ENCODE results near the gene USB1. TPM values are rescaled to one million over a fixed set of nuclear protein-coding genes. Genes with fewer than 3 reads are reported as not detected.

USB1 gene
- total RNA-seq, 2 experiments from 2014 or later = 48.4 to 54.2 TPM

GRCh38 chr16:57961538-57961937 lies 39.7 kb upstream of the USB1 start:
- H3K36me3 Mint-ChIP-seq (ENCODE audit: low read depth) = no peaks in the 10 kb centered on the region
- ChIA-PET CTCF (no interaction called here), POLR2A (no interaction called here)
- no peak for DNase-seq
- no peaks in the 10 kb centered on the region for H3K27me3 Mint-ChIP-seq
- no peak overlapping the region for H3K4me3 Mint-ChIP-seq
- no peaks in the 10 kb centered on the region for H3K4me1 Mint-ChIP-seq
- no peak overlapping the region for H3K27ac Mint-ChIP-seq
- no peaks in the 10 kb centered on the region for H3K9me3 Mint-ChIP-seq

- POLR2A ChIA-PET = no interaction called here
- Mint-ChIP-seq H3K4me1 (no peaks in the 10 kb centered on the region), H3K36me3 (ENCODE audit: low read depth) (no peaks in the 10 kb centered on the region), H3K27ac (no peak overlapping the region), H3K9me3 (no peaks in the 10 kb centered on the region), H3K27me3 (no peaks in the 10 kb centered on the region), H3K4me3 (no peak overlapping the region)
- DNase-seq = no peak
- CTCF ChIA-PET = no interaction called here
These were observed 39.2 kb upstream of the USB1 start for GRCh38 chr16:57962046-57962445.

- no peak overlapping the region for H3K4me3 Mint-ChIP-seq
- H3K4me1 Mint-ChIP-seq = no peaks in the 10 kb centered on the region
- CTCF ChIA-PET = no interaction called here
- H3K9me3 Mint-ChIP-seq = no peaks in the 10 kb centered on the region
- DNase-seq = no peak
- no peaks in the 10 kb centered on the region for H3K27me3 Mint-ChIP-seq
- H3K36me3 Mint-ChIP-seq (ENCODE audit: low read depth) = no peaks in the 10 kb centered on the region
- POLR2A ChIA-PET = no interaction called here
- H3K27ac Mint-ChIP-seq = no peak overlapping the region
These were observed 38.5 kb upstream of the USB1 start for GRCh38 chr16:57962756-57963155.

GRCh38 chr16:57964157-57964700 lies 37.0 kb upstream of the USB1 start:
- Mint-ChIP-seq H3K27me3 (no peaks in the 10 kb centered on the region), H3K36me3 (ENCODE audit: low read depth) (no peaks in the 10 kb centered on the region), H3K9me3 (no peaks in the 10 kb centered on the region), H3K4me1 (no peaks in the 10 kb centered on the region), H3K4me3 (no peak overlapping the region), H3K27ac (no peak overlapping the region)
- no peak for DNase-seq
- CTCF ChIA-PET = no interaction called here
- POLR2A ChIA-PET = no interaction called here

GRCh38 chr16:57966204-57966771 lies 34.9 kb upstream of the USB1 start:
- Mint-ChIP-seq H3K27ac (no peak overlapping the region), H3K27me3 (peaks cover 5% of the 10 kb centered on the region), H3K4me3 (no peak overlapping the region), H3K36me3 (ENCODE audit: low read depth) (no peaks in the 10 kb centered on the region), H3K9me3 (no peaks in the 10 kb centered on the region), H3K4me1 (no peaks in the 10 kb centered on the region)
- no peak for DNase-seq
- ChIA-PET POLR2A (no interaction called here), CTCF (no interaction called here)

GRCh38 chr16:57966986-57967385 lies 34.2 kb upstream of the USB1 start:
- H3K4me1 Mint-ChIP-seq = no peaks in the 10 kb centered on the region
- peaks cover 7% of the 10 kb centered on the region for H3K27me3 Mint-ChIP-seq
- ChIA-PET POLR2A (no interaction called here), CTCF (no interaction called here)
- no peak for DNase-seq
- H3K27ac Mint-ChIP-seq = no peak overlapping the region
- H3K36me3 Mint-ChIP-seq (ENCODE audit: low read depth) = no peaks in the 10 kb centered on the region
- H3K9me3 Mint-ChIP-seq = no peaks in the 10 kb centered on the region
- no peak overlapping the region for H3K4me3 Mint-ChIP-seq

- Mint-ChIP-seq H3K4me1 (no peaks in the 10 kb centered on the region), H3K36me3 (ENCODE audit: low read depth) (no peaks in the 10 kb centered on the region), H3K9me3 (no peaks in the 10 kb centered on the region), H3K27ac (no peak overlapping the region), H3K27me3 (peaks cover 9% of the 10 kb centered on the region), H3K4me3 (no peak overlapping the region)
- no peak for DNase-seq
- ChIA-PET POLR2A (no interaction called here), CTCF (no interaction called here)
These were observed 33.3 kb upstream of the USB1 start for GRCh38 chr16:57967916-57968315.

GRCh38 chr16:57969451-57970123 lies 31.6 kb upstream of the USB1 start:
- Mint-ChIP-seq H3K9me3 (no peaks in the 10 kb centered on the region), H3K27ac (no peak overlapping the region), H3K27me3 (peaks cover 9% of the 10 kb centered on the region), H3K4me3 (no peak overlapping the region), H3K4me1 (no peaks in the 10 kb centered on the region), H3K36me3 (ENCODE audit: low read depth) (no peaks in the 10 kb centered on the region)
- CTCF ChIA-PET = interaction anchor here (0.7 kb wide), 1 partner anchor 691 kb away, joined by 4 read pairs; no protein-coding TSS in a partner anchor
- DNase-seq = no peak
- POLR2A ChIA-PET = no interaction called here

- Mint-ChIP-seq H3K9me3 (no peaks in the 10 kb centered on the region), H3K27me3 (peaks cover 9% of the 10 kb centered on the region), H3K36me3 (ENCODE audit: low read depth) (no peaks in the 10 kb centered on the region), H3K4me3 (no peak overlapping the region), H3K4me1 (no peaks in the 10 kb centered on the region), H3K27ac (no peak overlapping the region)
- DNase-seq = no peak
- POLR2A ChIA-PET = no interaction called here
- CTCF ChIA-PET = no interaction called here
These were observed 30.9 kb upstream of the USB1 start for GRCh38 chr16:57970319-57970718.

- peaks cover 9% of the 10 kb centered on the region for H3K27me3 Mint-ChIP-seq
- no peak within 1 kb of the TSS for H3K27ac Mint-ChIP-seq
- ChIA-PET POLR2A (no interaction called here), CTCF (no interaction called here)
- no peaks in the 10 kb centered on the region for H3K9me3 Mint-ChIP-seq
- no peaks in the 10 kb centered on the region for H3K4me1 Mint-ChIP-seq
- no peak for DNase-seq
- no peak within 1 kb of the TSS for H3K4me3 Mint-ChIP-seq
- no peaks in the 10 kb centered on the region for H3K36me3 Mint-ChIP-seq (ENCODE audit: low read depth)
These were observed 30.2 kb upstream of the USB1 start, which contains the start of gene CNGB1 for GRCh38 chr16:57970970-57971369. CNGB1 (minus strand) TSS chr16:57971128; CDS start chr16:57967286, 3,842 bp downstream.

GRCh38 chr16:57971848-57972247 lies 29.4 kb upstream of the USB1 start:
- Mint-ChIP-seq H3K4me1 (no peaks in the 10 kb centered on the region), H3K27me3 (peaks cover 9% of the 10 kb centered on the region), H3K27ac (no peak overlapping the region), H3K4me3 (no peak overlapping the region), H3K9me3 (no peaks in the 10 kb centered on the region), H3K36me3 (ENCODE audit: low read depth) (no peaks in the 10 kb centered on the region)
- DNase-seq = no peak
- ChIA-PET CTCF (no interaction called here), POLR2A (no interaction called here)

- Mint-ChIP-seq H3K4me1 (no peaks in the 10 kb centered on the region), H3K9me3 (no peaks in the 10 kb centered on the region), H3K27ac (no peak overlapping the region), H3K4me3 (no peak overlapping the region), H3K36me3 (ENCODE audit: low read depth) (no peaks in the 10 kb centered on the region), H3K27me3 (peaks cover 9% of the 10 kb centered on the region)
- CTCF ChIA-PET = no interaction called here
- no peak for DNase-seq
- POLR2A ChIA-PET = no interaction called here
These were observed 28.9 kb upstream of the USB1 start for GRCh38 chr16:57972306-57972705.

GRCh38 chr16:57976331-57976796 lies 24.8 kb upstream of the USB1 start:
- H3K4me3 Mint-ChIP-seq = no peak overlapping the region
- DNase-seq = no peak
- no peaks in the 10 kb centered on the region for H3K9me3 Mint-ChIP-seq
- no peaks in the 10 kb centered on the region for H3K4me1 Mint-ChIP-seq
- H3K27me3 Mint-ChIP-seq = peaks cover 3% of the 10 kb centered on the region
- no peak overlapping the region for H3K27ac Mint-ChIP-seq
- CTCF ChIA-PET = interaction anchor here (0.6 to 1.2 kb wide), 3 partner anchors 23 to 529 kb away, joined by 3 read pairs; no protein-coding TSS in a partner anchor
- POLR2A ChIA-PET = no interaction called here
- no peaks in the 10 kb centered on the region for H3K36me3 Mint-ChIP-seq (ENCODE audit: low read depth)
